ENCODE results near the gene APPL2. TPM values are rescaled to one million over a fixed set of nuclear protein-coding genes. Genes with fewer than 3 reads are reported as not detected.
A peak's percentile ranks its signal among the peaks of the same experiment; 100 is the strongest.

Gene APPL2
- total RNA-seq, 1 donor, result 67.0 TPM

DNA sequence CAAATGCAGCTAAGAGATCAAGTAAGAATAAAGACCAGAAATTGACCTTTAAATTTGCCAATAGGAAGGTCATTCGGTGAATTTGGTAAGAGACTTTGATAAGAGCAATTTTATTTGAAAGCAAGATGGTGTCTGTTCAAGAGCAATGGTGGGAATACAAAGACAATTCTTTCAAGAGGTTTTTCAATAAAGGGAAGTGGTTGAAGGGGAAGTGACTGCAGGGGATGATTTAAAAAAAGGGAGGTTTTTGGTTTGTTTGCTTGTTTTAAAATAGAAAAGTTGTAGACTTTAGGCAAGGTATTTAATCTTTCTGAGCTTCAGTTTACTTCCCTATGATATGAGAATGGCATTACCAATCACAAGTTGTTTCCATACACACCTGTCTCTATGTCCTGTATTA, 4.3 kb upstream of the APPL2 start:
- no peak overlapping the region for H2AFZ ChIP-seq (ENCODE audit: low read length)
- H3K27me3 ChIP-seq (ENCODE audit: insufficient read depth, low read length), result no peaks in the 10 kb centered on the region
- TF ChIP-seq CTCF (IDR thresholded peaks at IDR 0.05; ENCODE audit: extremely low read depth, low read depth, low read length), result no peak
- DNase-seq (ENCODE audit: insufficient read length, low spot score, missing footprints), result no peak
- no peak overlapping the region for H3K4me3 ChIP-seq (ENCODE audit: insufficient read depth, low read length)
- no peaks in the 10 kb centered on the region for H3K9me3 ChIP-seq (ENCODE audit: low read depth, low read length)
- H3K4me2 ChIP-seq (ENCODE audit: insufficient read depth, low read length), result no peak overlapping the region
- no peaks in the 10 kb centered on the region for H4K20me1 ChIP-seq (ENCODE audit: insufficient read depth, low read length)
- H3K27ac ChIP-seq (ENCODE audit: low read depth, low read length), result no peak overlapping the region
- peaks cover 11% of the 10 kb centered on the region for H3K4me1 ChIP-seq (ENCODE audit: insufficient read depth, low read length)
- H3K36me3 ChIP-seq (ENCODE audit: insufficient read depth, low read length), result no peaks in the 10 kb centered on the region
- peaks cover 5% of the 10 kb centered on the region for H3K79me2 ChIP-seq (ENCODE audit: insufficient read depth, low read length)

DNA sequence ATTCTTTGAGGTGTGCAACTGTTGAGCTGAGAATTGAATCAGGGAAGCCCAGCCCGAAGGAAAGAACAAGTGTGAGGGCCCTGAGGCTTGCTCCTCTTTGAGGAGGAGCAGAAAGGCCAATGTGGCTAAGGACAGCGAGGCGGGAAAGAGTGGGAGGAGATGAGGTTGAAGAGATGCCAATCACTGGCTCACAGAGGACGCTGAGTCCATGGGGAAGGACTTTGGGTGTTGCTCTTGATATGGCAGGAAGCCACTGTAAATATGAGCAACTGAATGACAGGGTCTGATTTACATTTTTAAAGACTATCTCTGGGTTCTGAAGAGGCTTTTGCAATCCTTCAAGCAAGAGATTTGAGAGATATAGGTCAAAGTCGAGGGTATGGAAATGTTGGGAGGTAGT, 3.3 kb upstream of the APPL2 start:
- Histone ChIP-seq H3K4me2 (ENCODE audit: insufficient read depth, low read length) (peak overlapping the region; percentile 12), H3K9me3 (ENCODE audit: low read depth, low read length) (no peaks in the 10 kb centered on the region), H3K4me1 (ENCODE audit: insufficient read depth, low read length) (peaks cover 17% of the 10 kb centered on the region), H3K27ac (ENCODE audit: low read depth, low read length) (no peak overlapping the region), H2AFZ (ENCODE audit: low read length) (peak overlapping the region; percentile 53), H3K79me2 (ENCODE audit: insufficient read depth, low read length) (peaks cover 14% of the 10 kb centered on the region), H3K4me3 (ENCODE audit: insufficient read depth, low read length) (no peak overlapping the region), H3K36me3 (ENCODE audit: insufficient read depth, low read length) (no peaks in the 10 kb centered on the region), H4K20me1 (ENCODE audit: insufficient read depth, low read length) (no peaks in the 10 kb centered on the region), H3K27me3 (ENCODE audit: insufficient read depth, low read length) (no peaks in the 10 kb centered on the region)
- DNase-seq (ENCODE audit: insufficient read length, low spot score, missing footprints), result peak; percentile 81
- TF ChIP-seq CTCF (IDR thresholded peaks at IDR 0.05; ENCODE audit: extremely low read depth, low read depth, low read length), result no peak

- Histone ChIP-seq H3K36me3 (ENCODE audit: insufficient read depth, low read length) (no peaks in the 10 kb centered on the region), H3K4me2 (ENCODE audit: insufficient read depth, low read length) (no peak overlapping the region), H3K4me1 (ENCODE audit: insufficient read depth, low read length) (peaks cover 29% of the 10 kb centered on the region), H4K20me1 (ENCODE audit: insufficient read depth, low read length) (no peaks in the 10 kb centered on the region), H3K9me3 (ENCODE audit: low read depth, low read length) (no peaks in the 10 kb centered on the region), H3K4me3 (ENCODE audit: insufficient read depth, low read length) (no peak overlapping the region), H3K27ac (ENCODE audit: low read depth, low read length) (no peak overlapping the region), H2AFZ (ENCODE audit: low read length) (no peak overlapping the region), H3K27me3 (ENCODE audit: insufficient read depth, low read length) (no peaks in the 10 kb centered on the region), H3K79me2 (ENCODE audit: insufficient read depth, low read length) (peaks cover 30% of the 10 kb centered on the region)
- no peak for TF ChIP-seq CTCF (IDR thresholded peaks at IDR 0.05; ENCODE audit: extremely low read depth, low read depth, low read length)
- no peak for DNase-seq (ENCODE audit: insufficient read length, low spot score, missing footprints)
Observed at GRCh38 chr12:105237666-105238065, 1.7 kb upstream of the APPL2 start.

DNA sequence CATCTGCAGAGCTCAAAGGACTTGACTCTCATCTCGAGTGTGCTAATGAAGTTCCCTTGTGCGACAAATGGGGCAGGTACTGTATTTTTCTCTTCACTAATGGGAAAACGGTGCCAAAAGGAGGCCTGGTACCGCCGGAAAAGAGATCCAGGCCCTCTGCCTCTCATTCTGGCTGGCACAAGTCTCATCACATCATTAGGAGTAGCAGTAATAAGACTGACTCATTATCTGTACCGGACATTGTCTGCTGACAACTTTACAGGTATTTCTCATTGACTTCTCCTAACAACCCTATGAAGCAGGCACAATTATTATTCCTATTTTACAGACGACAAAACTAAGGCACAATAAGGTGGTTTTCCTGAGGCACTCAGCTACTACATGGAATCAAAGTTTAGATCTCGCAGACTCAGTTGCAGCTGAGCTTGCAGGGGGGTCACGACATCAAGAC, 668 bp downstream of the APPL2 start:
- H3K9me3 ChIP-seq (ENCODE audit: low read depth, low read length), result no peaks in the 10 kb centered on the region
- H3K27ac ChIP-seq (ENCODE audit: low read depth, low read length), result peak overlapping the region; percentile 82
- peak; percentile 86 for DNase-seq (ENCODE audit: insufficient read length, low spot score, missing footprints)
- H3K4me1 ChIP-seq (ENCODE audit: insufficient read depth, low read length), result peaks cover 51% of the 10 kb centered on the region
- H3K4me2 ChIP-seq (ENCODE audit: insufficient read depth, low read length), result peak overlapping the region; percentile 94
- no peaks in the 10 kb centered on the region for H4K20me1 ChIP-seq (ENCODE audit: insufficient read depth, low read length)
- H3K36me3 ChIP-seq (ENCODE audit: insufficient read depth, low read length), result no peaks in the 10 kb centered on the region
- no peak for TF ChIP-seq CTCF (IDR thresholded peaks at IDR 0.05; ENCODE audit: extremely low read depth, low read depth, low read length)
- peak overlapping the region; percentile 84 for H3K4me3 ChIP-seq (ENCODE audit: insufficient read depth, low read length)
- no peaks in the 10 kb centered on the region for H3K27me3 ChIP-seq (ENCODE audit: insufficient read depth, low read length)
- H2AFZ ChIP-seq (ENCODE audit: low read length), result no peak overlapping the region
- peaks cover 54% of the 10 kb centered on the region for H3K79me2 ChIP-seq (ENCODE audit: insufficient read depth, low read length)

Data from osteoblast (primary cell).